GM21367 (cell line): Measurements from ENCODE around the gene CNTN4.
"Not testable (repeated sequence)": the region's sequence is repeated elsewhere in the genome, so short reads cannot be mapped to it uniquely, and the experiment has no call there.

Experiments used
- ATAC-seq: cut with Tn5 transposase; IDR thresholded peaks from one replicate; pipeline ENCODE4 v1.9.1; 2021; ENCODE audit not compliant: unreplicated experiment

Gene CNTN4

GRCh38 chr3:2940062-2940461 is 841.4 kb downstream of the CNTN4 start:
- peak; percentile 34 for ATAC-seq

DNA sequence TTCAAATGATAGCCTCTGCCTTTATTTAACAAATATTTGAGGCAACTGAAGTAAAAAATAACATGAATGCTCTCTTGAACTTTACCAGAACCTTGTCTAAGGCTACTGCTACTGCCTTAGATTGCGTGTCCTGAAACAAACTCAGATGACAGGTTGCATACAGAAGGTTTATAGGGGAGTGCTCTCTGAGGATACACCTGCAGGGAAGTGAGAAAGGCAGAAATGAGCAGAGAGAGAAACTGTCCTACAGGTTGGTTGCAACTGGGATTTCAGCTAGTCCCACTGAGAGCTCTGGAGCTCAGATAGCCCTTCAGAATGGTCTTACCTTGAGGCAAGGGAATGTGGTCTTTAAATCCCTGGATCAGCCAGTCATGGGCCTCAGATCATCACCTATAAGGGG is 846.0 kb downstream of the CNTN4 start:
- peak; percentile 98 for ATAC-seq

DNA sequence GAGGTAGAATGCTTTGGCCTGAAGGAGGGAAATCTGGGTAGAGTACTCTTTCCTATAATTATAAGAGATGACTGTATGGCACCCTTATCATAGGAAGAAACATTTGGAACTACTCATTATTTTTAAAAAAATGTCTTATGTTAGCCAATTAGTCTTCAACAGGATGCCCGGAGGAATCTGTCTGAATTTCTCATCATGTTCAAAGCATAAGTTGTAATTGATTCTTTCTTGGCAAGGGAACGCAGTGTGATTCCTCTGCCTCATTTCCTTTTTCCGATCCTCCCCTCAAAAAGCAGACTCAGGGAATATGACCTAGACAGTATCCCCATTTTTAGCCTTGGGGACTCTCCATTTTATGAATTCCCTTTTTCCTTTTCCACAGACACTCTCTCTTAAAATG is 846.5 kb downstream of the CNTN4 start:
- no peak for ATAC-seq

- ATAC-seq = no peak
Measured at GRCh38 chr3:2947536-2947935, 848.9 kb downstream of the CNTN4 start.

- no peak for ATAC-seq
Measured at GRCh38 chr3:2948882-2949281, 850.2 kb downstream of the CNTN4 start.

DNA sequence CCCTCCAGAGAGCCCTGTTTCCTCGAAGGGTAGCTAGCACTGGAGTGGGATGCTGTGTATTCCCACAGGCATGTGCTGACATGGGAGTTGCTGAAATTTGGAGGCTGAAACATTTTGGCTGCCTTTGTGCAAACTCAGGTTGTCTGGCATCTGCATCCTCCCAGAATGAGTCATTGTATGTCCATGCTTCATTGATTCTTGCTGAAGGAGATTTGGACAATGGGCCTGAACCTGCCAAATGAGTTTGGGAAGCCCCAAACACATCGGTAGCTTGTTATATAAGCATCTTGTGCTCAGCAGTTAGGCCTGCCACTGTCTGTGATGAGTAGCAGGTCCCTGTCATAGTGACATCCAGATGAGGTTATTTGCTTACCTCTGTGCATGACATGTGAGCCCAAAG is 851.5 kb downstream of the CNTN4 start:
- ATAC-seq = no peak

DNA sequence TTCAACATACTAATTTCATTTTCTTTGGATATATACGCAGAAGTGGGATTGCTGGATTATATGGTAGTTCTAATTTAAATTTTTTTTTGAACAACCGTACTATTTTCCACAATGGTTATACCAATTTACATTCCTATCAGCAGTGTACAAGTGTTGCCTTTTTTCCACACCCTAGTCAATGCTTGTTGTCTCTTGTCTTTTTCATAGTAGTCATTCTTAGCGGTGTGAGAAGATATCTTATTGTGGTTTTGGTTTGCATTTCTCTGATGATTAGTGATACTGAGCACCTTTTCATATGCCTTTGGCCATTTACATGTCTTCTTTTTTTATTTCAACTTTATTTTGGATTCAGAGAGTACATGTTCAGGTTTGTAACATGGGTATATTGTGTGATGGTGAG is 858.4 kb downstream of the CNTN4 start:
- no peak for ATAC-seq

GRCh38 chr3:2958551-2958950 is 859.9 kb downstream of the CNTN4 start:
- no peak for ATAC-seq

GRCh38 chr3:2961576-2961975 is 862.9 kb downstream of the CNTN4 start:
- no peak for ATAC-seq

DNA sequence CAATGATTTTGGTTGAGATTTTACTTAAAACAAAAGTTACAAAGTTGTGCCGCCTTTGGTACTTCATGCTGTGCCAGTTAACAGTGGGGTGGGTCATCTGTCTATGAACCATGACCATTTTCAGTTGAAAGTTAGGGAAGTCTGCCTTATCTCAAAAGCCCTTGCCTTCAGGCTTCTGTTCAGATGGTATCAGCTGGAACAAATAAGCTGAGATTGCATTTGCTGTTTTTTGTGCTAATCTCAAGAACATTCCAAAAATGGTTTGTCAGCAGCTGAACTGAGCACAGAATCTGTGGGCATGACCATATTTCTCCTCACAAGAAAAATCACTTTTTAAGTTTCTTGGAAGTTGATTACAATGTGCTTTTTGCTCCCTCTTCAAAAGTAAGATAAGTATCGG is 869.2 kb downstream of the CNTN4 start:
- no peak for ATAC-seq

- peak; percentile 43 for ATAC-seq
Measured at GRCh38 chr3:2968475-2968874, 869.8 kb downstream of the CNTN4 start.

- no peak for ATAC-seq
Measured at GRCh38 chr3:2976212-2976611, 877.5 kb downstream of the CNTN4 start.

DNA sequence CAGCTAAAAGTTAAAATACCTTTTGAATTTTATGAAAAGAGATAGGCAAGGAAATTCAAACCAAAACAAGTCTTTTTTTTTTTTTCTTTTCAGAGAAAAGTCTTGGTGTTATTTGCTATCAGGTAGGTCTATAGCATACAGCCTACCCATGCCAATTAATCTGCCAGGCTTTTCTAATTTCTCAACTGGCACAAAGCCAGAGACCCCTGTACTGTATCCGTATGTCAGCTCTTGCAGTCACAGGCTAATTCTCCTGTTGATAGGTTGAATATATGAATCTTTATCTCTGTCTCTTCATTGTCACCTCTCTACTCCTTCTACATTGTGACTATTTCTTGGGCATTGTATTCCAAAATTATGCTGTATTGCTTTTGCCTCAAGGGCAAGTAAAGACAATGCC is 878.1 kb downstream of the CNTN4 start:
- ATAC-seq = no peak

GRCh38 chr3:2978977-2979732 is 880.5 kb downstream of the CNTN4 start:
- no peak for ATAC-seq

DNA sequence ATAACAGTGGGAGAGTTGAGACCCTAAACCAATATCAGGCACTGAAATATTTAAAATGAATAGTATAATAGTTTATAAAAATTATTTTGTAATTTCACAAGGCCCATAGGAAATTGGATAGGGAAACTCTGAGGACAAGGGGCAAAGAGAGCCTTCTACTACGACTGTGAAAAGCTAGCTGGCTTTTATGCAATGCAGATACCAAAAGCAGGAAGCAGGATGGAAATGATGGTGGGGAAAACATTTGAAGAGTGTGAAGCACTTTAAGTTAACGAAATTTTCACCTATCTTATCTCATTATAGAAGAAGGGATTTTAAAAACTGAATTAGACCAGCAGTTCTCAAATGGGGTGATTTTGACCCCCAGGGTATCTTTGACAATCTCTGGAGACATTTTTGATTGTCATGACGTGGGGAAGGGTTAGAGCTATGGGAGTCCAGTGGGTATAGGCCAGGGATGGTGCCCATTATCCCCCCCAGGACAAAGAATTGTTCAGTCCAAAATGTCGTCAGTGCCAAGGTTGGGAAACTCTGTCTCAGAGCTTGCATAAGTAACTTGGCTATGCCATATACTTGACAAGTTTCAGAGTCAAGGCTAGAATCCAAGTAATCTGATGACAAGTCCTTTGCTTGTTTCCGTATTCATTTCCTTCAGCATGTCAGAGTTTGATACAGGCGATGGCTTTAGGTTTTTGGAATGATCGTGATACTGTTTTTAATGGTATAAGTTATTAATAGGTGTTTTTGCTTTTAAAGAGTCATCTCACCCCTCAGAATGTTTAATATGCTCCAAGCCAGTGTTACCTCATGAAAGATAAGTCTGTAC is 885.6 kb downstream of the CNTN4 start:
- no peak for ATAC-seq

- no peak for ATAC-seq
Measured at GRCh38 chr3:2984831-2985220, 886.2 kb downstream of the CNTN4 start.

DNA sequence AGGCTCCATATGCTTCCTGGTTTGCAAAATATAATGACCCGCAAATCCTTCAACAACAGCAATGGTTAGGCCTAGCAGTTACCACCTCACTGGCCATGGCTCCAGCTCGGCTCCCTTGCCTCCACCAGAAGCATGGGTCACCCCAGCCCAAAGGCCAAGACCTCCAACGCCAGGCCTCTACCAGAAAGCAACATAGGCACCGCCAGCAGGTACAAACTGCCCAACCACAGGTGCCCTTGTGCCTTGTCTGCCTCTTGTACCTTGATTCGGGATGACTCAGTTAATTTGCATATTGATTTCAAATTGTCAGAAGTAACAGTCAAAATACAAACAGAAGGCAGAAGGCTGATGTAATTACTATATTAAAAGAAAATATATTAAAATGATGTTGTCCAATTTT is 886.8 kb downstream of the CNTN4 start:
- no peak for ATAC-seq

DNA sequence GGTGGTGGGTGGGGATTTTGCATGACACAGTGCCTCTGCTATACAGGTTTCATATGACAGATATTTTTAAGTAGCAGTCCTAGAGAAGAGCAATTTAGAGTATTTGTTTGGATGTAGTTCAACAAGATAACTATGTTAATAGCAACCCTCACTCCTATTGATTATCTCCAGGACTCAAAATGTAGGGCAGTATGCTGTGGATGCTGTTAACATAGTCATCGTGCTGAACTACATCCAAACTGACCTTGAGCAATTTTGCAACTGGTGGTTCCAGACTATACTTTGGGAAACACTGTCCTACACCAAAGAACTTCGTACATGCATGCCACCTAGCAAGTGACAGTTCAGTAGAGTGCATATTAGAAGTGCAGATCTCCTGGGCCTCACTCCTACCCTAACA is 893.9 kb downstream of the CNTN4 start:
- ATAC-seq = no peak

DNA sequence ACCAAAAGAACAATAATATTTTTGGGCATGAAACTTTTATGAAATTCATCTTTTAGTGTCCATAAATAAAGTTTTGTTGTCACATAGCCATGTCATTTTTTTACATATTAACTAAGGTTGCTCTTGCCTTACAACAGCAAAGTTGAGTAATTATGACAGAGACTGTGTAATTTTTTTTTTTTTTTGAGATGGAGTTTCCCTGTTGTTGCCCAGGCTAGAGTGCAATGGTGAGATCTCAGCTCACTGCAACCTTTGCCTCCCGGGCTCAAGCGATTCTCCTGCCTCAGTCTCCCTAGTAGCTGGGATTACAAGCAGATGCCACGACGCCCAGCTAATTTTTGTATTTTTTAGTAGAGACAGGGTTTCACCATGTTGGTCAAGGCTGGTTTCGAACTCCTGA is 894.5 kb downstream of the CNTN4 start:
- not testable (repeated sequence) for ATAC-seq

GRCh38 chr3:2993736-2994135 is 895.1 kb downstream of the CNTN4 start:
- ATAC-seq = no peak

DNA sequence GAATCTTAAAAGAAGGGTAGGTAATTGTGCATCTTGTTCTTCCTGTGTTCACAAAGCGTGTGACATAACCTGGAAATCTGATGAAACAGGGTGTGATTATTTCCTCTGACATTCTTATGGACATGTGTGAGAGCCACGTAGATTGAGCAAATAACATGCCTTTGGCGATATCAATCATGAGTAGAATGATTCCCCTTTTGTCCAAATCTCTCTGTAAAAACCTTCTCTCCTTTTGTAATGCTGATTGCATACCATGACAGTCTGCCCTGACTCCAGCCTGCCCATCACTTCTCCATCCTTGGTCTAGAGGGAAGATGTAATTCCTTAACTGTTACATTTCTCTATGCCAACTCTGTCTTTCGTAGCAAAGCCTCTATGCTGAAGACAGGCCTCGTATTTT is 896.5 kb downstream of the CNTN4 start:
- ATAC-seq = no peak

DNA sequence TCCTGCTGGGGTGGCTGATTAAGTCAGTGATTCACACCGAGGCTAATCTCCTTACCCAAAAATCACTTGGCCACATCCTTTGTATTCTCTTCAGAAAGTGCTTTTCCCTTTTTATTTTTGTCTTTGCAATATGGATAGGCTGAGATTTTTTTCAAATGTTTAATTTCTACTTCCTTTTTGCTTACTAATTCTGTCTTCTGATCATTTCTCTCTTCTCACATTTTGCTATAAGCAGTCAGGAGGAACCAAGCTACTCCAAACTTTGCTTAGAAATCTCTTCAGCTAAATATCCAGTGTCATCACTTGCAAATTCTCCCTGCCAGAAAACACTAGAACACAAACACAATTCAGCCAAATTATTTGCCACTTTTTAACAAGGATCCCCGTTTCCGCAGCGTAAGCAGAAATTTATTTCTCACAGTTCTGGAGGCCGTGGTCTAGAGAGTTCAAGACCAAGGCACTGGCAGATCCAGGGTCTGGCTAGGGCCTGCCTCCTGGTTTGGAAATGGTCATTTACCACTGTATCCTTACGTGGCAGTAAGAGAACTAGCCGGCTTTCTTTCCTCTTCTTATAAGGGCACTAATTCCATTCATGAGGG is 906.6 kb downstream of the CNTN4 start:
- no peak for ATAC-seq
